Sigmoid colon (tissue), 4 donors: ENCODE measurements around the gene SOWAHD.

Source experiments
- CTCF ChIP-seq, 4 experiments: fragments of 450-650 bp in 3 of 4; fragments of 200-600 bp in 1 of 4; IDR thresholded peaks; one replicate each; pipeline ENCODE4 v1.5.1; 2016 to 2019; ENCODE audit warnings: antibody characterized with exemption in 4 of 4, mild to moderate bottlenecking in 3 of 4, moderate library complexity in 2 of 4
- EP300 ChIP-seq, 4 donors: sonication (generic); formaldehyde crosslinking; IDR thresholded peaks; one replicate each; pipeline ENCODE4 v1.6.1; 2017; ENCODE audit warnings: antibody characterized with exemption in 4 of 4
- POLR2A ChIP-seq, 2 donors: fragments of 450-650 bp; IDR thresholded peaks; one replicate each; pipeline ENCODE4 v1.6.1; 2016; ENCODE audit warnings: antibody characterized with exemption in 2 of 2, mild to moderate bottlenecking in 2 of 2, moderate library complexity in 2 of 2
- POLR2AphosphoS5 ChIP-seq, 4 donors: sonication (generic); formaldehyde crosslinking; IDR thresholded peaks; one replicate each; pipeline ENCODE4 v1.6.1; 2017; ENCODE audit warnings: antibody characterized with exemption in 4 of 4

- TF ChIP-seq CTCF (IDR thresholded peaks at IDR 0.05) (no peak), POLR2A (IDR thresholded peaks at IDR 0.05) (no peak), POLR2AphosphoS5 (IDR thresholded peaks at IDR 0.05) (no peak), EP300 (IDR thresholded peaks at IDR 0.05) (no peak)
Observed at GRCh38 chrX:119738742-119739141, 19.6 kb upstream of the SOWAHD start.
